Dermis blood vessel endothelial cell (primary cell): Measurements from ENCODE around the gene SNN. TPM values are rescaled to one million over a fixed set of nuclear protein-coding genes. Genes with fewer than 3 reads are reported as not detected.
A peak's percentile ranks its signal among the peaks of the same experiment; 100 is the strongest.

Experiments used
- DNase-seq: peaks from one replicate; pipeline ENCODE4 v3.0.0; 2010
- total RNA-seq: library from RNA; depleted of rRNA; stranded (reverse); fragments of >200 nt; gene quantifications from 2 replicates; pipeline ENCODE4 v1.2.3, GENCODE V29; 2014

The SNN gene
- total RNA-seq, 1 donor from 2014 or later, result 56.7 TPM

DNA sequence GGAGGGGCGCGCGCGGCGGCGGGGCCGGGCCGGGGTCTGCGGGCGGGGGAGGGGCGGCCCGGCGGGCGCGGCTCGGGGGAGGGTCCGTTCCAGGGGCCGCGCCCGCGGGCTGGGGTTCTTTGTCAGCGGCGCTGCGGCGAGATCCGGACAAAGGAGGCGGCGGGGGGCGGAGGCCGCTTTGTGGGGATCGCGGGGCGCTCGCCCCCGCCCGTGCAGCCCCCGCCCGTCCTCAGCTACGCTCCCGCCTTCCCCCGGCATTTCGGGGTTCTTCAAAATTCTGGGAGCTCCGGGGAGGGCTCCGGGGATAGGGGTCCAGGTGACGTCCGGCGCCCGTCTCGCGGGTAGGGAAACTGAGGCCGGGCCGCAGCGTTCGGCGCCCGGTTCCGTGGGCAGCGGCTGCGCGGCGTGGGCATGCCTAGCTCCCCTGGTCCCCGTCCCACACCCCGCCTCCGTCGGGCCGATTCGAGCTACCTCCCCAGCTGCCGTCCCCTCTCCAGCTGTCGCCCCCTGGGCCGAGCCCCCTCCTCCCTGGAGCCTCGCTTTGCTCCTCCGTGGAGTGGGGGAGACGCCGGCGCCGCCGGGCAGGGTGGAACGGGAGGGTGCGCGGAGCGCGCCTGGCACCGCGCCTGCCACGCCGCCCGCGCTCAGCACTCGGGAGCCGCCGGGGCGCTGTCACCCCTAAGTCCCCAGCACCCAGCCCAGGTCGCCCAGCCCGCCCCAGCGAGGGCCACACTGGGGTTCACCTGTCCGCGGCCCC lies 546 bp downstream of the SNN start:
- DNase-seq, result no peak

DNA sequence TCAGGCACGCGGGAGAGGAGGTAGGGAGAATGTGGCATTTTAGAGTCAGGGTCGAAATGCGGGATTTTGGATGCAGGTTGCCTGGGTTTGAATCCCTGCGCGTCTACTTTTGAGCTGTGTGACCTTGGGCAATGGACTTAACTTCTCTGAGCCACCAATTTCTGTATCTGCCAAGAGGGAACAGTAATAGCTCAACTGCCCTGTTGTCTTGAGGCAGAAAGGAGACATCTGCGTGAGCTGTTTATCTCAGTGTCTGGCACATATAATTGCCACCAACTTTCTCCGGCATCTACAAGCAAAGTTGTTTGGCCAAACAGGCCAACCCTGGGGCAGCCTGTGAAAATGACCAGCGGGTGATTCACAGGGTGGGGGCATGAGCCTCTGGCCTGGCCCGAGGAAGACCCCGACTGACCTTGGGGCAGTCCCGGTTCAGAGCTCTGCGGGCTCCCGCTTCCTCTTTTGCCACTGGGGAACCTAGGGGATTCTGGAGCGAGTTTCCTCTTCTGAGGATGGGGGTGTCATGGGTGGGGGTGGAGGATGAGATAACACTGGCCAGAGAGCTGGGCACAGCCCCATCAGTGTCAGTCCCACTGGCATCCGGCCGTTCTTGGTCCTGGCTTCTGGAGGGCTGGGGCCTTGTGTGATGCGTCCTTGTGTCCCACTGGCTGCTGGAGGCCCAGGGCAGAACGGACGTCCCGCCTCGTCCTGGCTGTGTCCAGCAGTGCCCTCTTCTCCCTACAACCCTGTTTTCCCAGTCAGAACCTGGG lies 1.3 kb downstream of the SNN start:
- DNase-seq, result peak; percentile 49

GRCh38 chr16:11670171-11671131 lies 2.2 kb downstream of the SNN start:
- no peak for DNase-seq

DNA sequence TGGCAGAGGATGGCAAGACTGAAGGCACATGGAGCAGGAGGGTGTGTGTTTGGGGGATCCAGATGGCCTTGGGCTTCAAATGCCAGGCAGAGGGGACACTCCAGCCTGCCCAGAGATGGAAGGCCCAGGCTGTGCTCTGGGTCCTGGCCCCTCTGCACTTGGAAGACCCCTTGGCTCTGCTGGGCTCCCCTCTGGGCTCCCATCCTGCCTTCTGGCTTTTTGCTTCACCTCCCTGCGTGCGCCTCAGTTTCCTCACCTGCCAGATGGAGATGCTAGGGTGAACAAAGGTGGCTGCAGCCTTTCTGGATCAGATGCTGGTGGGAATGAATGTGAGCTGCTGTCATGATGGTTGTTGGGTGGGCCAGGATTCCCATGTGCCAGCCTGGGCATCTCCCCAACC lies 3.0 kb downstream of the SNN start:
- no peak for DNase-seq

- DNase-seq, result no peak
These were observed 3.4 kb downstream of the SNN start for GRCh38 chr16:11671676-11672075.

DNA sequence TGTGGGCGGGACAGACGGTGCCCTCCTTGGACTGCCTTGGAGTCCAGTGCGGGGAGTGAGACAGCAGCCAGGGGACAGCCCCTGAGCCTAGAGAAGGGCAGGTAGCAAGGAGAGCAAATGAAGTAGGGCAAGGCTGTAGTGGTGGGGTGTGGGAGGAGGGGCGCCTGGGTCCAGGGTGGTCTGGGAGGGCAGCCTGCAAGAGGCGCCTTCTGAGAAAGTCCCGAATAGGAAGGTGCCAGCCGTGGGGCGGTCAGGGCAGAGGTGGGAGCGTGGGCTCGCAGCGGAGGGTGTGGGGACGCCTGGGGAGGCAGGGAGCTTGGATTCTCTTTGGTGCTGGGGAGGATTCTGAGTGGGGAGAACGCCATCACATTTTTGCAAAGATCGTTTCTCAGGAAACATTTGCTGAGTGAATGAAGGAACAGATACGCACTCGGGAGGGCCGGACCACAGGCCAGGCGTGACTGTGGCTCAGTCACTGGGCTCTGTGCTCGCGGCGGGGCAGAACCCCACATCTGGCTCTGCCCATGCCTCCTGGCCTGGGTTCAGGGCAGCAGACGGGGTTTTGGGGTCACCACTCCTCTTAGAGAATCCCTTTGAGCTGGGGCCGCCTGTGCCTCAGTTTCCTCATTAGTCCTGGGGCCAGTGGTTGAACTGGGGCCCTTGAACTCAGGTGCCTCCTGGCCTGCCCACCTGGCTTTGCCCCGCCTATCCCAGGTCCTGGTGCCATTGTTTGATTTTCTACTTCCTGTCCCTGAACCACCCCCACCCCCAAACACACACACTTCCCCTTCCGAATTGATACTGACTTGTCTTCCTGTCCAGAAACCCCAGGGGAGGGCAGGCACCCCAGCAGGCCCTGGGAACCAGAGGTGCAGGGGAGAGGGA lies 4.2 kb downstream of the SNN start:
- DNase-seq, result peak; percentile 42

GRCh38 chr16:11673091-11674000 lies 5.1 kb downstream of the SNN start:
- DNase-seq, result no peak

DNA sequence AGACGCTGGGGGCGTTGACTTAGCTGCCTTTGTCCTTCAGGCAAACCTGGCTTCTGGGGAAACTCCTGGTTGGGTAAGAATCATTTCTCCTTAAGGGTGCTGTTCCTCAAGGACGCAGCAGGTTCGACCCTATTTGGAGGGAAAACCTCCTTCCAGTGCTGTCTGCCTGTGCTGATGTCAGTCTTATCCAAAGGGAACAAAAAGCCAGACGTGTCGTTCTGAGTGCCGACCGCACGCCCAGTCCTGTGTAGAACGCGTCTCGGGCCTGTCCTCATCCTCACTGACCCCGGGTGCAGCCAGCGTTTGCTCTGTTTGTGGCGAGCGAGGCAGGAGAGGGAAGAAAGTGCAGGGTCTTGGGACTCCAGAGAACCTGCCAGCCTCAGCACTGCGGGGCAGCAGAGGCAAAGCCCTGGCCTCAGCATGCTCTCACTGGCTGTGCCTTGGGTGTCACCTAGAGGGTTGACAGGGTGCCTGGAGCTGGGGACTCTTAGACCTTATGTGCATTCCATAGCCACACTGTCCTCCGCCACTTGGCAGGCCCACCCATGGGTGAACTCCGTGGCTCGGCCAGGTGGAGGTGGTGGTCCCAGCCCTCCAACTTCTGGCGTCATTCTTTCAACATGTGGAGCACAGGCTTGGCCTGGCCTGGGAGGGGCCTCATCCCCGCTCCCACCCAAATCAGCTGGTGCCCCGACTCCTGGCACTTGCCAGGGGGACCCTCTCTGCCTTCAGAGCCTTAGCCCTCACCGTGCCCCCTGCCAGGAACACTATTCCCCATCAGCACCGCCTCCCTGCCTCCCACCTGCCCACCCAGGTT lies 6.0 kb downstream of the SNN start:
- no peak for DNase-seq

DNA sequence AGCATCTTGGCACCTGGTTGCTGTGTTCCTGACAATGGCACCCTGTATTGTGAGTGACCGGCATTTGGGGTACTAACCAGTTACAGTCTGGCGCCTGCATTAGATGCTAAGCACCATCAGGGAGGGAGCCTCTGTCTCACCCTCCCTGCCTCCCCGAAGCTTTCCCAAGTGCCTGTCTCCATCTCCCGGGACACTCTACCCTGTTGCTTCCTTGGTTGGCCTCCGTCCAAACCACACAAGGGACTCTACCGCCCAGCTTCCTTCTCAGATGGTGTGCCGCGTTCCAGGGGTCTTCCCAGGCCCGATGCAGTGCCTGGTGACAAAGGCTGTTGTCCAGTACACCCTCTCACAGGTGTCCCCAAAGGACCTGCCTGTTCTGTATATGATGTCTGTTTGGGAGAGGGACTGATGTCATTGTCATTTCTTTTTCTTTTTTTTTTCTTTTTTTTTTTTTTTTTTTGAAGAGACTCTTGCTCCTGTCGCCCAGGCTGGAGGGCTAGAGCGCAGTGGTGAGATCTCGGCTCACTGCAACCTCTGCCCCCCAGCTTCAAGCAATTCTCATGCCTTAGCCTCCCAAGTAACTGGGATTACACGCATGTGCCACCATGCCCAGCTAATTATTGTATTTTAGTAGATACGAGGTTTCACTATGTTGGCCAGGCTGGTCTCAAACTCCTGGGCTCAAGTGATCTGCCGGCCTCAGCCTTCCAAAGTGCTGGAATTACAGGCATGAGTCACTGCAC lies 6.7 kb downstream of the SNN start:
- peak; percentile 51 for DNase-seq

GRCh38 chr16:11675561-11676511 lies 7.6 kb downstream of the SNN start:
- DNase-seq, result peak; percentile 37

DNA sequence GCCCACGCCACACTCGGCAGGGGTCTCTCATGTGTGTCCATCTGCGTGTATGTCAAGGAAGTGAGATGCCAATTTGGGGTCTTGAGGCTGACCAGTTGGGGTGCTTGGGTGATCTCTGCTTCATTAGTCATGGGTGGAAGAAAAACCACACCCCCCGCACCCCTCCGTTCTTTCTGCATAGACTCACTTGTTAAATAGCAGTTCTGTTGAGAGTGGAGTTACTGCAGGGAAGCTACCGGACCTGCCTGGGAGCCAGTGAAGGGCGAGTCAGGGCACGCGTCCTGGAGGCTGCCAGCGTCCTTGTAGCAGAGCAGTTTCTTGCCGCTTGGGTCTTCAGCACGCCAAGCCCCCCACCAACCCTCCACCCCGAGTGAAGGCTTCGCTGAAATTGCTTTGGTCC lies 8.5 kb downstream of the SNN start:
- no peak for DNase-seq

DNA sequence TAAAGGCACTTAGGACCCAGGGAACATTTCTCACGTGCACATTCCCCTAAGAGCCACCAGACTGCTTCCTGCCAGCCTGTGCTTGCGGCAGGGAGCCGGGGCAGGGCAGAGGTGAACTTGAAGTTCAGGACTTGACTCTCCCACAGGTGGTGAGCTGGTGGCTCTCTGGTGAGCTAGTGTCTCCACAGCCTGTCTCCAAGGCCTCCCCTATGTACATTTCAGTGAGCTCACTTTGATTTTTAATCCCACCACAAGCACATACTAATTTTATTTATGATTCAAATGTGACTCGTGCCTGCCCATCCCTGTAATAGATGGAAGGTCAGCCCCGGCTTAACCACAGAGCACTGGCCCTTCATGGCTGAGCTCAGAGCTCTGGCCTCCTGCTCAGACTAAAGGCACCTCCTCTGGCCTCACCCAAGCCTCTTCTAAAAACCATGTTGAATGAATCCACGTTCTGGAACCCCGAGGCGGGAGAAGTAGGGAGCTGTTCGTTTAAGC lies 9.2 kb downstream of the SNN start:
- no peak for DNase-seq

- DNase-seq, result no peak
These were observed 10.0 kb downstream of the SNN start for GRCh38 chr16:11677959-11678881.

DNA sequence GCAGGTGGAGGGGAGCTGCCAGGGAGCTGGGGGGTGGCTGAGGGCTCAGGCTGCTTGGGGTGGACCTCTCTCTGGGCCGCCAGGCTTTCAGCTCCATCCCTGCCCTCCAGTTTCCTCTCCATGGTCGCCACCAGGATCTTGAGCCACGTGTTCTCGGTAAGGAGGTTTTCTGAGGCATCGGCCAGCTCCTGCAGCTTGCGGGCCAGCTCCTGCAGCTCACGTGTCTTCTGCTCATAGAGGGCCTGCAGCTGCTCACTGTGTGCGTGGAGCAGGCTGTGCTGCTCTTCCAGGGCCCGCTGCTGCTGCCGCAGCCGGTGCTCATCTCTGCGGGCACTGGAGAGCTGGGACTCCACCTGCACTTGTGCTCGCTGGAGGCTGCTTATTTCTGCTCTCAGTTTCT lies 11.0 kb downstream of the SNN start:
- DNase-seq, result no peak

DNA sequence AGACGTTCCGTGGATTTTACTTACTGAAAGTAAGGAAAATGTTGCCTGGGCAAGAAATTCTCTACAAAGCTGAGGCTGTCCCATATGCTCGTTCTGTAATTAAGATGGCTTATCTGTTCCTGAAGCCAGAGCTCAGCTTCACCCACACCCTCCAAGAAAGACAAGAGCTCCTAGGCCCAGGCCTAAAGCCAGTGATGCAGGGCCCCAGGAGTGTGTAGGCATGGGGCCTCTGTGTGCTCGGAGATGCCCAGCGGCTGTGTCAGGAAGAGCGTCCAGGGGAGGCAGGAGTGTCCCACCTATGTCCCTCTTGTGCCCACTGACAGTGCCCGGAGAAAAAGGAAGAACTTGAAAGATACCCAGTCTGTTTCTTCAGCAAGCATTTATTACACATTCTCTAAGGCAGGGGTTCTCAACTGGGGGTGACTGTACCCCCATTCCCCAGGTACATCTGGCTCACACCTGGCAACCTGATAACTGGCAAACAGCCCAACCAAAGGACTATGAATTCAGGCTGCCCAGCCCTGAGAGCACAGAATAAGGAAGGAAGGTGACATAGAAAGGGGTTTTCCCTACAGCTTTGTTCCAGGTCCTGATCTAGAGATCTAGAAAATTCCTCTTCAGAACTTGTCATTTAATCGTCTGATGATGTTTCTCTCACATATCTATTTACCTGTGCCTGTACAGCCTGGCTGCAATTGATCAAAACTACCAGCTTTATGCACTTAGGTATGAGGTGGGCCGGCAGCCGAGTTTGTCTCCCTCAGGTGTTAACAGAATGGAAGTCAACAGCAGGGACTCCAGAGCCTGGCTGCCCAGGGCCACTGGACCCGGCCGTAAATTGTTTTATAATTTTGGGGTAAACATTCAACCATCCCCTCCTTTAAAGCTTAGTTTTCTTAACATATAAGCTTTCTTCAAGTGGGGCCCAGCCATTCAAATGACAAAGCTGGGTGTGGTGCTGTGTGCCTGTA lies 12.0 kb downstream of the SNN start:
- DNase-seq, result no peak
